ENCODE results near the gene FAM135A. TPM values are rescaled to one million over a fixed set of nuclear protein-coding genes. Genes with fewer than 3 reads are reported as not detected.
"Not testable (repeated sequence)": the region's sequence is repeated elsewhere in the genome, so short reads cannot be mapped to it uniquely, and the experiment has no call there.

FAM135A gene
- total RNA-seq, 1 donor from 2014 or later: 12.6 TPM

DNA sequence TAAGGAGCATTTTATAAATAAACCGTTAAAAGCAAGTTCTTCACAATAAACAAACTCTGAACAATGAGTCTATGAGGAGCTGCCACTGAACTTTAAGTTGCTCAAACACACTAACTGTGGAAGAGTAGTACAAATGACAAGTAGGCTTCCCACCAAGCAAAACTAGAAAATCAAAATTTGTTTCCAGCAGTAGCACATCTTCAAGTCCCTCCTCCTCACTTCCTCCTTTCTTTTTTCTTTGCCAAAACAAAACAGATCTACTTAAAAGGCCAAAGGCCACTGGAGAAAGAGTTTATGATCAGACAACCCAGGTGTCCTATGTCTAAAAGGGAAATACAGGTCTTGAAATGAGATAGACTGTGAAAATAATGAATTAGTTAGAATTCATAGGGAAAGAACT is 17.1 kb upstream of the FAM135A start:
- DNase-seq (ENCODE audit: low read depth, low spot score): no peak

DNA sequence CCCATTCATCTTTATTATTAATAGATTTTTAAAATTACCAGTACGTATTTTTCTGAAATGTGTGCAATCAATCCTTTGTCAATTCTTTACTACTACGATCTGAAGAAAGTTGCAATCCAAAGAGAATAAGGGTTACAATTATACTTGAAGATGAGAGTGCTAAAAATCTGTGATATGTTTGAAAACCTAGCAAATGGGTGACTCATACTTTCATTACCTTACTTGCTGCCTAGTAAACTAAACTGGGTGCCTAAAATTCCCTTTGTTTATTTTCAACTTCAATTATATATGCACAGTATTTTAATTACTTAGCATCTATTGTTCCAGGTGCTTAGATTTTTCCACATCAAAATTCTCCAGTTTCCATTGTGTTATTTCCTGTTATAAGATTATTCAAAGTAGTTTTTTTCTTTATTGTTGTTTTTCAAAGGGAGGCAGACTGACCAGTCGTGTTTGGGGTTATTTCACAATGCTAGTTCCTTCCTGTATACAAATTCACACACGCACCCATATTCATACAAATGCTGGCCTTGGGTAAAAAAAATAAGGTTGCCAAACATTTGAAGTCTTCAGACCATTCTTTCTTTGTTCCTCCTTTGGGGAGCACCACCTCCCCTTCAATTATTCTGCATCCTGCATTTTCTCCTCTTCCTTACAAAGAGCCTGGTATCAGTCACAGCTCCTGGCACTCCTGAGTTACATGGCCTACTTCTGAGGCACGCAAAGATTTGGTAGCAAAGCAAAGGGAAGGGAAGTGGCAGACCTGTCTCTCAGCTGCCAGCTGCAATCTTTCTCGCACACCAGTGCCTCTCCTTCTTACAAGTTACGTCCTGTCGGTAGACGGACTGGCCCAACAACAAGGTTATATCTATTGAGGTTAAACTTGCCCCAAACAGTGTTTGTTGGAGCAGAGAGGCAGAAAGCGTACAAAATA is 16.2 kb upstream of the FAM135A start:
- no peak for DNase-seq (ENCODE audit: low read depth, low spot score)

DNA sequence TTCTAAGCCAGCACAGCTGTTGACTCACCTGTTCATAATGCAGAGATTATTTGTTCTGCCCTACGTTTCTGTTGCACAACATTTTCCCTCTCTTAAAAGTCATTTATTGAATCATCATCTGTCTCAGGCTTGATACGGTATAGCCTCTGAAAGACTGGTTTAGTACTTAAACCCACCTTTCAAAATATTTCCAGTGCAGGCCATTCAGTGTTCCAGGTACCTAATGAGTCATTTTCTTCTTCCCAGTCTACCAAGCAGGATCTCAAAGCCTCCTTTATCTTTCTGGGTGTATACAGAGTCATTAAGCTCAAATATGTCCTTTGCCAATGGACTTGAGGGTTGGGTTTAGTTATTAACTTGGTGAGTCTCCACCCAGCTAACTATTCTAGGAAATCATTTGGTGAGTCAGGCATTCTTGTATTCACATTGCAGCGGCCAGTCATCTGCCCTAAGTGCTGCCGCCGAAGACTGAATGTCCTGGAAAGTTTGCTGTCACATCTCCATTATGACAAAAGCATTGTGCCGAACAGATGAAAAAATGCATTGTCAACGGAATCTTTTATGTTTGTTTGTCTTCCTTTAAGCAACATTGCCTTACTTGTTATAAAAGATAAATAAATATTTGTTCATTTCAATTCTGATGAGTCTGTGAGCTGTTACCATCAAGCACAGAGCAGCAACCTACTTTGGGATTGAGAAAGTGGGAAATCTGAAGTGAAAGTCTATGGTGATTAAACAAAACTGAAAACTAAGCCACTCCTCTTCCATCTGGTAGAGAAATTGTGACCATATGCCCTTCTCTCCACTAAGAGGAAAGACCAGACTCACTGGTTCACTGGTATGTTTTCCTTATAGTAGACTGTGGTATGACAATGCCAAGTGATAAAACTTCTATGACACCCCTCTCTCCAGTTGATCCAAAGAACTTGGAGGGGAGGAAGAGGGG is 14.3 kb upstream of the FAM135A start:
- DNase-seq (ENCODE audit: low read depth, low spot score): peak; percentile 13

DNA sequence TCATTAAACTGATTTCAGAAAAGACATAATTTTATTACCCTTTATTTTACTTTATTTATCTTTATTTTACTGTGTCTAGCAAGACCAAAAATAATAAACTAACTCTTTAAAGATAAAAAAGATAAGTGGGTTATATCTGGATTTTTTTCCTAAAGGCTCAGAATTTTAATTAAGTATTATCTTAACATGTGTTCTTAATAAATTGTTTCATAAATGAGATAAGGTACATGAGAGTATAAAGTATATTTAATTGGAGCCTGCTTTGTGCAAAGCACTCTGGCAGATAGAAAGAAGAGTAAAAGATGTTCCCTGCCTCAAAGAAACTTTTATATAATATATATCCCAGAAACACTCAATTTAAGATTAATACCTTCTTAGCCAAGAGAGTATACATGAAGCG is 8.7 kb upstream of the FAM135A start:
- no peak for DNase-seq (ENCODE audit: low read depth, low spot score)

DNA sequence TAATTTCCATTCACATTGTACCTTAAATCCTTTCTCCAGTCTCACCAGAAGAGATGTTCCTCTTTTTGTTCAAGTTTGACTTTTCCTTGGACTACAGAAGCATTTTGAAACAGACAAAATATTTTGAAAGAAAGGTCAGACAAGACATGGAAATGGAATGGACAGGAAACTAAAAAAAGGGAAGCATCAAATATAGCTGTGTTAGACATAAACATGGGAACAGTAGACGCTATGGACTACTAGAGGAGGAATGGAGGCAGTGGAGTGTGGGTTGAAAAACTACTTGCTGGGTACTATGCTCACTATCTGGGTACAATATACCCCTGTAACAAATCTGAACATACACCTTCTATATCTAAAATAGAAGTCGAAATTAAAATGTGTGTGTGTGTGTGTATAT is 4.1 kb upstream of the FAM135A start:
- no peak for DNase-seq (ENCODE audit: low read depth, low spot score)

DNA sequence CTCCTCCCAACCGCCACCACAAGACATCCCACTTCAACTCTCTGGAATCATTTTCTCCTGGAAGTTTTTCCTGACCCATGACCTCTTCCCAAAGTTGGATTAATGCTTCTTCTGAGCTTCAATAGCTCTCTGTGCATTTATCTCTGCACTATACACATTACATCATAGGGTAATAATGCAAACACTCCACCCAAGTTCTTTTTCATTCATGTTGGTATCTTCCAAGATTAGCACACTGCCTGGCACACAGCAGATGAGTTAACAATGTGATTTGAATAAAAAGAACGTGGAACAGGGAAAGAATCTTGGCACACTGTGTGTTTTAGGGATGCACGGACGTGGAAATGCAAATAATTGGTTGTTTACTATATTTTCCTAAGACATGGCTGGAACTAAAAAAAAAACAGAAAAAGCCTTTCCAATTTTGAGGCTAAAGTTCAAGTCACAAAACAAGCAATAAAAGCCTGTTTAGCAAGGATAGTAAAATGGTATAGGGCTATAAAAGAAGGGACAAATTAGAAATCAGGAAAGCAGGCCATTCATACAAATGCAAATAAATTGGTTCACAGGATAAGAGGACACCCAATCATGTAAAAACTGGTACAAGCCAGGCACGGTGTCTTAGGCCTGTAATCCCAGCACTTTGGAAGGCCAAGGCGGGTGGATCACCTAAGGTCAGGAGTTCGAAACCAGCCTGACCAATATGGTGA is 1.6 kb upstream of the FAM135A start:
- DNase-seq (ENCODE audit: low read depth, low spot score): no peak

DNA sequence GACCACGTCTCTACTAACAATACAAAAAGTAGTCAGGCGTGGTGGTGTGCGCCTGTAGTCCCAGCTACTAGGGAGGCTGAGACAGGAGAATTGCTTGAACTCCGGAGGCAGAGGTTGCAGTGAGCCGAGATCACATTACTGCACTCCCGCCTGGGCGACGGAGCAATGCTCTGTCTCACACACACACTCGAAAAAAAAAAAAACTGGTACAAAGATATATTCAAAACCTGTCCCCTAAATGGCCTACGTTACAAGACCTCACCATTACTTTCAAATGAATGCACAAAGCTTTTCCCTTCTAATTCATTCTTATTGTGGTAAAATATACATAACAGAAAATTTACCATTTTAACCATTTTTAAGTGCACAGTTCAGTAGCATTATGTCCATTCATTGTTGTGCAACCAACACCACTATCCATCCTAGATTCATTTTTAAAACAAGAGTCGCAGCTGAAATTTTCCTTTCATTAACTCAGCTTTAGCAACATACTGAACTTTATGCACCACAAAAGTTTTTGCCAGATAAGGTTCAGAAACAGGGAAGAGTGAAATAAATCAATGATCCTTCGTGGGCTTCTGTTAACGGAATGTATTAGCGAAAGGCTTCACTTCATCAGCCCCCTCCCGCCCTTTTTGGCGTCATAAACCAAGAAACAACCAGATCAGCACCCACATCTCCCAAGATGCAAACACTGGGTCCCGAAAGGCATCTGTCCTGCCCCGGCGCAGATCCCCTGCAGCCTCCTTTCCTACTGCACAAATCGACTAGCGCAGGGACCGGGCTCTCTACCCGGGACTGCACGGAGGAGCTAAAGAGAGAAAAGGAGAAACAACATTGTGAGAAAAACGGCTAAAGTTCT is 825 bp upstream of the FAM135A start:
- no peak for DNase-seq (ENCODE audit: low read depth, low spot score)

DNA sequence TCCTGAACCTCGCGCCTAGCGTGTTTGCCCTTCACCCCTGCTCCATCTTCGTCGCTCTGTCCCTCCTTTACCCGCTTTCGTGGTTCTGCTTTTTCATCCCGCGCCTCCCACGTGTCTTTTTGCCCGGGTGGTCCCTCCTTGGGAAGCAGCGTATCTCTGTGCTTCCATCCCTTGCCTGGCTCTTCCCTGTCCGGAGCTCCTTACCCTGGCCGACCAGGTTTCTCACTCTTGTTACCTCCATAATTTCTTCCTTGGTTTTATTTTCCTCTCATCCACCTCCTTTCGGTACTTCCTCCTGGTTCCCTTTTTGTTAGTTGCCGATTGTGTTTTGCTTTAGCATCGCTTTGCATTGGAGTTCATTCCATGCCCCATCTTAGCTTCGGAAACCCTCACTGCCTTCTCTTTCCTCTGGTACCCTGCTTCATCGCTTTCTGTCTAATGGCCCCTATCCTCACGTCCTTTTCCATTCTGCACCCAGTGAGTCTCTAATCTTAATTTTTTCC is 735 bp downstream of the FAM135A start:
- DNase-seq (ENCODE audit: low read depth, low spot score): no peak

DNA sequence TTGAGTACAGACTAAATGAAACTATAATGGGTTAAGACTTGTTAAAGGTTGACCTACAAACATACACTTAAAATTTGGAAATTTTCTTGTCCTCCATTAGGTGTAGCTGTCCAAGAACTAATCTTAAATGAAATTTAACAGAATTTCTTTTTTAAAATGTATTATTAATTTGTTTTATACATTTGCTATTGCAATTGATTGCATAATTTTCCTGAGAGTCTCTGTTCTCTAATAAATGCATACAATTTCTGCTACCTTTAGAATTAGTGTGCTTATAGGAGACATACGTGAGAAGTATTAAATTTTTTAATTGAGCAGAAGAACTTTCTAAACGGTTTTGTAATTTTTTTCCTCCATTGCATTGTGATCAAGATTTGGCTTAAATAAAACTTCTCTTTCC is 1.5 kb downstream of the FAM135A start:
- DNase-seq (ENCODE audit: low read depth, low spot score): no peak

DNA sequence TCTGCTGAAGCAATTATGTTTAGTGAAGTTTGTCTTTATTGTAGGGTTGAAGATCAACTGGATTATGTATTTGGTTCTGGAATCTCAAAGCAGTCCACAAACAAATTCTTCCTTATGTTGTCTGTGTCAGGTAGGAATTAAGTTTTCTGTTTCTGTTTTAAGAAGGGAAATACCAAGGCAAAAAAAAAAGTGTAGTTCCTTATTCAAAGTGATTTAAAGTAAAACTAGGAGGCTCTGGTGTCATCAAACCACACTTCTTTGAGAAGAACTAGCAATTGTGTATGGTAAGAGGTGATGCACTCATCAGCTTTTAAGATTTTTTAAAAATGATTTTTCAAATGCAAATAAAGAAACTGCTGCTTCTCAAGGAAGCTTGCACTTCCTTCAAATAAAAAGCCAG is 1.9 kb downstream of the FAM135A start:
- no peak for DNase-seq (ENCODE audit: low read depth, low spot score)

DNA sequence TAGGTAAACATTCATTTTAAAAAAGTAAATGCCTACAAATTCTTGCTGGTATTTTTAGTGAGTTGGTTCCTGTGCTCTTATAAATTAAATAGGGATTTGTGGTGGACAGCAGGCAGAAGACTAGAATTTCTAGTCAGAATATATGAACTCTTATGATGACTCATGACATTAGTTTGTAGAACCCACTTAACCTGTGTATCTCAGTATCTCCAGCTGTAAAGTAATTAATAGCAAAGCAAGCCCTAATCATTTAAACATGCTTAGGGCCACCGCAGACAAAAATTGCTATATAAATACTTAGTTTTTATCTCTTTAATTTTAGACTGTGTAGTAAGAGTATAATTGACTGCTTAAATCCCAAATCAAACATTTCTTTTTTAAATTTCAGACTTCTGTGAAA is 2.4 kb downstream of the FAM135A start:
- no peak for DNase-seq (ENCODE audit: low read depth, low spot score)

DNA sequence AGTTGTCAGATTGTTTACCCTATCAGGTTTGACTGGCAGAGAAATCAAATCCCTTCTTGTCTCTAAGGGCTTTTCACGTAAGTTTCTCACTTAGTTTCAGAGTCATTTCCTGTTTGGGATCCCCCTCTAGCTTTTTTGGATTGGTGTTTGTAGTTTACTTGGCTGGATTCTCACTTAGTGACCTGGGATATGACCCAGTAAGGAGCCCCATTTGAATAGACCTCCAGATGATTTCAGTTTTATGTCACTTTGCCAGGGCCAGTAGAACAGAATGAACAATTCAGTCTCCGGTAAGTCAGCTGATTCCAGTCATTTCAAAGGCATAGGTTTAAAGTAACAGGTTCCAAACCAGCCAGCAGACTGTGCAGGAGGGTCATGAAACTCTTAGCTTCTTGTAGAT is 8.2 kb downstream of the FAM135A start:
- no peak for DNase-seq (ENCODE audit: low read depth, low spot score)

DNA sequence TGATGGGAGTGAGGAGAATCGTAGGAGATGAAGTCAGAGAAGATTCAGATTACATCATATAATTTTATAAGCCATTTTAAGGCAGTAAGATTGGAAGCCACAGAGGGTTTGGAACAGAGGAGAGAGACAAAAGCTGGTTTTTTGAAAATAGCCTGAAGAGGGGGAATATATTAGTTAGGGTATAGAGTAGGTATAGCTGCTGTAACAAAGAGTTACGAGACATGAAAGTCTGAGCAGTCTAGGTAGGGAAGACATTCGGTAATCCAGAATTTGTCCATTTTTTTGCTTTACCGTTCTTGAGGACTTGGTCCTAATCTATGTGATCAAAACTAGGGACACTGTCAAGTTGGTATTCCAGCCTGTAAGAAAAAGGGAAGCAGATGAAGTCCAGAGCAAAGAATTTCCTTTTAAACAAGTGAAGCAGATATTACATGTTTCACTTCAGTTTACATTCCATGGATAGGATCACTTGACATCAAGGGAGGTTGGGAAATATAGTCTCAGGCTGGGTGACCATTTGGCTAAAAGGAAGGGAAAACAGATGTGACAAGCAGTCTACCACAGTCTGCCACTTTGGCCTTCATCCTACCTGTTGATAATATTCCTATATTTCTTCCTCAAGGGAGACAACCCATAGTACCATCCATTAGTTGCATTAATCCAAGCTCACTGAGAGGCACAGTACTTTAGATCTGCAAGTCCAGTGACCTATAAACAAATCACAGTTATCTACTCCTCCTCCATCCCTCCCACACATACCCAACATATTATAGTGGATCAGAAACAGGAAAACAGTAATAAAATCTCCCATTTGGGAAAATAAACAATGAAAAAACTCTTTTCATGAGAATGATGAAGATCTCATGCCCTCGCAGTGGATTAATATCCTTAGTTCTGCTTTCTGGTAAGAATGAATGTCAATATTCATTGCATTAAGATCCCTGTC is 10.2 kb downstream of the FAM135A start:
- DNase-seq (ENCODE audit: low read depth, low spot score): no peak

DNA sequence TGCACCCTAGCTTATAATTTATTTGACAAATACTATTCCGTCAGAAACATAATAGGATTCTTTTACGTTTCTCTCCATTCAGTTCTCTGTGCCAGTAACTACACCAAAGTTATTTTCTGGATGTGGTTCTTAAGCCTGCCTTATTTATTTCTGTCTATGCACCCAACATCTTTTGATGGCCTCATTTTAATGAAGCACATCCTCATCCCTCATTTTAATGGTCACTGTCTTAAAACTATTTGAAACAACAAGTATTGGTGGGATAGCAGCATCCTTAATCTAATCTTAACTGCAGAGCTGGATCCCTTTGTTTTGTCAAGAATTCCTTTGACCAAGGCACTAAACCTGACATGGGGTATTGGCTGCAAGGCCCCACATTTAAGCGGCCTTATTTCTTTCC is 11.0 kb downstream of the FAM135A start:
- DNase-seq (ENCODE audit: low read depth, low spot score): no peak

DNA sequence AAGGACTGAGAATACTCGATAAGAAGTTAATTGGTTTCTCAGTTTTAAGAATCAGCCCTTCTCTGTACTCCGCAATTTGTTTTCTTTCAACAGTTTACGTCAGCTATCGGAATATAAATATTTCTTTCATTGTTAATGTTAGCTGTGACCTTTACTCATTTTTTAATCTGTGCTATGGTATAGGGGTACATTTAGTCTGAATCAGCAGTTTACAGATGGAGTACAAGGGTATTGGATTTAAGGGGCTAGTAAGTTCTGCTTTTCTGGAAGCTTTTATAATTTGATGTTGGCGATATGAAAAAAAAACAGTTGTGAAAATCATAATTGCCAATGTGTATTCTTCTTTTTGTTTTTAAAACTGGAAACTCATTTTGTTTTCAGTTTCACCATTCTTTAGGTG is 23.0 kb downstream of the FAM135A start:
- no peak for DNase-seq (ENCODE audit: low read depth, low spot score)

DNA sequence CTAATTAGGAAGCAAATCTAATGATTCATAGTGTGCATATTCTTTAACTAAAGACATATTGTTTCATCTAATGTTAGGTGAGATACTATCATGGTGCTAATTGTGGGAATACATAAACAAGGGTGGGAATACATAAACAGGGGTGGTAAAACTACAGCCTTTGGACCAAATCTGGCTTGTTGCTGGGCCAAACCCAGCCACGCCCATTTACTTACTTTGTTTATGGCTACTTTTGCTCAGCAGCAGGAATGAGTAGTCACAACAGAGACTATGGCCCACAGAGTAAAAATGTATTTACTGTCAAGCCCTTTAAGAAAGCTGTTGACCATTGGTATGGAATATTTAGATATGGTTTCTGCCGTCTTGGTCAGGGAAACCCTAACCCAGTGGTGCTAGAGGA is 31.7 kb downstream of the FAM135A start:
- no peak for DNase-seq (ENCODE audit: low read depth, low spot score)

DNA sequence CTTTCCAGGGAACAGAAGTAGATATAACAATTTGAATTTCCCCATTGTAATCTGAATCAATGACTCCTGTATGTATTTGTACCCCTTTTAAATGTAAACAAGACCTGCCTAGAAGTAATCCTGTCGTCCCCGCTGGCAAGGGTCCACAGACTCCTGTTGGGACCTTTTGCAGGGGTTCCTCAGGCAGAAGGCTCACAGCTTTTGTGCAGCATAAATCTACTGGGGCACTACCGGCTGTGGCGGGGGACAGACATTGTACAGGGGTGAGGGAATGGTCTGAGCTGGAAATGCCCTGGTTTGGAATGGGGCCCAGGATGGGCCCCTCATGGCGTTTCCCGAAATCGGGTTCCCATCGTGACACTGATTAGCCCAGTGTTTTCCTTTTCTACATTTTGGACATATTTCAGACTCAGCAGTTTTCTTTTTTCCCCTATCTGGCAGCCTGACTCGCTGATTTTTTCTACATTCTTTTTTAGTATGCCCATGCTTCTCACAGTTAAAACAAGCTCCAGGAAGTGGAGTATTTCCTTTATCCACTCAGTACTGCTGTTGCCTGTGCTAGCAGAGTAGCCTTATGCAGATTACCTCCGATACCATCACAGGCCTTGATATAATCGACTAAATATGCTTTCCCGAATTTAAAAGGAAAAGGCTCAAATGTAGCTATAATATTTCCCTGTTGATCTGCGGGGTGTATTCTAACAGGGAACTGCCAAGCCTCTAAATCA is 34.2 kb downstream of the FAM135A start:
- not testable (repeated sequence) for DNase-seq (ENCODE audit: low read depth, low spot score)

DNA sequence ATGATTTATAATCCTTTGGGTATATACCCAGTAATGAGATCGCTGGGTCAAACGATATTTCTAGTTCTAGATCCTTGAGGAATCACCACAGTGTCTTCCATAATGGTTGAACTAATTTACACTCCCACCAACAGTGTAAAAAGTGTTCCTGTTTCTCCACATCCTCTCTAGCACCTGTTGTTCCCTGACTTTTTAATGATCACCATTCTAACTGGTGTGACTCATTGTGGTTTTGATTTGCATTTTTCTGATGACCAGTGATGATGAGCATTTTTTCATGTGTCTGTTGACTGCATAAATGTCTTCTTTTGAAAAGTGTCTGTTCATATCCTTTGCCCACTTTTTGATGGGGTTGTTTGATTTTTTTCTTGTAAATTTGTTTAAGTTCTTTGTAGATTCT is 40.6 kb downstream of the FAM135A start:
- DNase-seq (ENCODE audit: low read depth, low spot score): not testable (repeated sequence)

DNA sequence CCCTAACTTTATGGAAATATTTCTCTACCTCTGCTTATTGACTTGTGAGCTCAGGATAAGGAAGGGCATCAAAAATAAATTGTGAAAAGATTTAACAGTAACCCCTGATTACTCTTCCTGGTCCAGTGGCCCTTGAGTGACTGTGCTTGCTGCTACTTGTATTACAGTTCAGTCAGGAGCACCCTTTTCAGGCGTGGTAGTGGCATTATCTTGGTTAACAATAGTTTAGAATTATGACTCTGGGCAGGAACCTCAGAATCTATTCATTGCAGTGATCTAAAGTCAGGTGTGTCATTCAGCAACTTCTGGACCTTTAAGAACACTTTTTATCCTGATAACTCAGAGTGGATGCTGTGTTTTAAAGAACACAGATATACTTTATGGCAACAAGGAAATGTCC is 43.4 kb downstream of the FAM135A start:
- DNase-seq (ENCODE audit: low read depth, low spot score): no peak
